ENCODE measurements around the gene MRPL52.
A peak's percentile ranks its signal among the peaks of the same experiment; 100 is the strongest.
"Not testable (repeated sequence)": the region's sequence is repeated elsewhere in the genome, so short reads cannot be mapped to it uniquely, and the experiment has no call there.

MRPL52 gene

DNA sequence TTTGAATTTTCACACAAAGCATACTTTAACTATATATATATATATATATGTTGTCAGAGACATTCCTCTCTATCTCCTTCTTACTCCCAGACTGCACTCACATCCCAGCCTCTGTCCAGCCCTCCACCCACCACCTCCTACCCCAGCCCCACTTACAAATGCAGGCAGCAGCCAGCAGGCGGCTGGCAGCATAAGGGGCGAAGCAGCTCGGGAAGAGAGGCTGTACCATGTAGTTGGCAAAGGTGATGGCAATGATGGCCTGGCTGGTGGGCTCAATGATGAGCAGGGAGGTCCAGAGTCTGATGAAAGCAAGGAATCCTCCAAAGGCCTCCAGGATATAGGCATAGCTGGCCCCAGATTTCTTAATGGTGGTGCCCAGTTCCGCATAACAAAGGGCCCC is 16.9 kb upstream of the MRPL52 start:
- no peak for DNase-seq

DNA sequence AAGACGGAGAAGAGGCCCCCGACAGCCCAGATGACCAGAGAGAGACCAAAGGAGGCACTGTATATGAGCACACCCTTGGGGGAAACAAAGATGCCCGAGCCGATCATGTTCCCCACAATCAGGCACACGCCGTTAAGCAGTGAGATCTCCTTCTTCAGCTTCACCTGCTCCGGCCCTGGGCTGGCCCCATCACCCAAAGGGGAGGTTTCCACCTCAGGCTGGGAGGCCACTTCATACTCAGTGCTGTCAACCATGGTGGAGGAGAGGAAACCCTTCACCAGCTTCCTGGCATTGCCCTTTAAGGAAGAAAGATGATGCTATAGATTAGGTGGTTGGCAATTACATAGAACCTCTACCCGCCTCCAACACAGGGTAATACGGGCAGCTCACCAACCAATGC is 16.5 kb upstream of the MRPL52 start:
- no peak for DNase-seq

DNA sequence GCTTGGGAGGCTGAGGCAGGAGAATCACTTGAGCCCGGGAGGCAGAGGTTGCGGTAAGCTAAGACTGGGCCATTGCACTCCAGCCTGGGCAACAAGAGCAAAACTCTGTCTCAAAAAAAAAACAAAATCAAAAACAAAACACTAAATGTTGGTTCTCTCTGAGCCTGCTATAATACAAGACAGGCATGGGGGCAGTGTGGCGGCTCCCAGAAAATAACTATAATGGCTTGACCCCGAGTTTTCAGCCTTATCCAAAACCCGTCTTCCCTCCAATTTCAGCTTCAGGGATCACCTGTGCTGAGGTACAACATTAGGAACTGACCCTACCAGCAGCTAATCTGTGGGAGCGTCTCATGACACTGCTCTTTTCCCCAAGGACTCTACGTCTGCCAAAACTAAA is 15.3 kb upstream of the MRPL52 start:
- no peak for DNase-seq

DNA sequence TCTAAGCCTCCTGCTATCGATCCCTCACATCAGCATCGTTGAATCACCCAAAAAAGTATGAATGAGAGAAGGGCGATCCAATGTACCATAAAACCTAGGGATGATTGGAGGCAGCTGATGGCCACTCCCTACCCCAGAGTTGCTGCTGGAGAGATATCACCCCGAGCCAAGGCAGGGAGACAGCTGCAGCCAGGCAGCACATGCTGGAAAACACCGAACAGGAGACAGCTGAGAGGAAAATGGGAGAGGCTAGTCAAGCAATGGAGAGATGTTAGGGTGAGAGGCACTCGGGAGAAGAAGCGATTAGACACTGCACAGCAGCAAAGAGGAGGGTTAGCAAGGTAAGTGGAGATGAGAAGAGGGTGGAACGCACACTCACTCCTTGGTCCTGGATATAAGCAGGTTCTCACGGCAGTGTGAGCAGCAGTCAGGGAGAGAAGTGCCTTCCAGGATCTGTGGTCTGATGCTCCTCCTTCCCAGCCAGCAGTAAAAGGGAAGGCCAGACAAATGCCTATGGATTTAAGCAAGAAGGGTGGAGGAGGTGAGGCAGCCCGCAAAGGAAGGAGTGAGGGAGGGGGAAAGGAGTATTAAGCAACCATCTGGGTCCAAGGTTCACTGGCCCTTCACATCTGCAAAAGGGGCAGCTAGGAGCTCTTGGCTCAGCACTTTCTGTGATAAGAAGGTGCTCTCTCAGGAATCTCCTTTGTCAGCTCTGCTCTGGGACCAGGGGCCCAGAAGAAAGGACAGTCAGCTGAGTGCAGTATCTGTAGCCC is 14.6 kb upstream of the MRPL52 start, which contains the start of gene SLC7A7:
Gene SLC7A7 (minus strand): TSS at position 495 of the 773 bp plus-strand sequence. CDS start 2,037 bp downstream, outside the sequence.
- no peak for DNase-seq

DNA sequence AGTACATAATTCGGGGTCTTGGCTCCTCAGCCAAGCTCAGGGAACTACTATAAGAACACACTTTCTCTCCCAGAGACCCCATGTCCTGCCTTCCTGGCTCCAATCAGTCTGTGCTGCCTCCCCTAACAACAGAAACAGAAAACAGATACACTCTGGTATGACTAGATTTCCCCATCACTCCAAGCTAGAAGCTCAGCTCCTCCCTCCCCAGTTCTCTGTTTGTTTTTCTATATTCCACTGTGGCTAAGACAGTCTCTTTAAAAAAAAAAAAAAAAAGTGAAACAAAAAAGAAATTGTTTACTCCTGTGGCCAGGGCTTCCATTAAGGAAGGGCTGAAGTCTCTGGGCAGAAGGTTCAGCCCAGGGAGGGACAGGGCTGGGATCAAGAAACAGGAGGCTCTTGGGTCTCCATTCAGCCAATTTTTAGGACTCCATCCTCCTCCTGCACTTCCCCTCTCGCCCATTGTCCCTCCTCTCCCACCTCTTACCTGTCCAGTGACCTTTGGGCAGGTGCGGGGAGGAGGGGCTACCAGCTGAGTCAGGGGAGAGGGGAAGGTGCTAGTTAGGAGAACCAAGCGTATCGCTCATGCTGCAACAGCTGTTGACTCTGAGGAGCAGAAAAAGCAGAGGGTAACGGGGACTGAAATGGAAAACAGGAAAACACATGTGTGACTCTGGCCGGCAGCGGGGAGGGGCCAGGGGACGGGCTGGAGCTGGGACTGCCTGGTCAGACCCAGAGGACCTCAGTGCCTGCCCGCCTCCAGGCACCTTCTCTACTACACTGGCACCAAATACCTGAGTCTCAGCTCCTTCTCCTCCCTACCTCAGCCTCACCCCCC is 10.3 kb upstream of the MRPL52 start:
- DNase-seq: no peak

DNA sequence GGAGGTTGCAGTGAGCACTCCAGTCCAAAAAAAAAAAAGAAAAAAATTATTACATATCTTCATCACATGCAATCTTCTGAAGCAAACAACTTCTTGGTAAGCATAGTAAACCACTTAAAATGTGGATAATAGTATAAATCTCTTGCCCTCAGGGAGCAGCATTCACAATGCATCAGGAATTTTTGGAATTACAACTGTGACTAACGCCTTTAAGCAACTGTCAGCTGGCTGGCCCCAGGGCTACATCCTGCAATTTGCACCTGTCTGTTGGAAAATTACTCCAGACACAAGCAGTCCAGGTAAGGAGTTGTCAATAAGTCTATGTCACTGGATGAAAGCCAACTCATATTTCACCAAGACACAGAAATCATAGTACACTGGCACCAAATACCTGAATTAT is 9.0 kb upstream of the MRPL52 start:
- DNase-seq: no peak

DNA sequence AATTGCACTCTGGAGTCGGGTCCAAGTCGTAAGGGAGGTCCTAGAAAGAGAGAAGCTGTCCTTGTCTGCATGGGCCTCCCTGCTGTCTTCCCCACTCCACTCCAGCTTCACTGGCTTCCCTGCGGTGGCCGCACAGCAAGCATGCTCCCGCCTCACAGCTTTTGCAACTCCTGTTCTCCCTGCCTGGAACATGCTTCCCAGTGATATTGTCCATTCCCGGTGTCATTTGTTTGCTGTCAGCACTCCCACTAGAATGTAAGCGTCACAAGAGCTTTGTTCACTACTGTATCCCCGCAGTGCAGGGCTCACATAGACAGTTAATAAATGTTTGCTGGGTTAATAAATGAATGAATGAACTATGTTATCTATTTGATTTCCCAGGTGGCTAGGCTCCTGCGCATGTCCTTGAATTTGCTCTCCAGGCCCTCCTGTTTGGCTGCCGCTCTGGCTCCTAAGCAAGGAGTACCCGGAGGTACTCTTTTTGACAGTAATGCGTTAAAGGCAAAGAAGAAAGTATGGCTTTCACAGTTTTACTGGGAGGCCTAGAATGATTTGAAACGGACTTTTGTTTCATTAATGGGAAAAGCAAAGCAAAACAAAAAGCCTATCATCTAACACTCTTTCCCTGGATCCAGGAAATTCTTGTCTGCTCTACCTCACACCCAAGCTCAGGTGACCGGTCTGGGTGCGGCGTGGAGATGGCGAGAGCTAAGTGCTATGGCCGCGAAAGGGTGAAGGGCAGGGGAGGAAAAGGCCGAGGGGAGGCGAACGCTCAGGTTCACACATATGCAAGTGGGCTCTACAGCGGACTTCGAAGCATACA is 8.3 kb upstream of the MRPL52 start:
- no peak for DNase-seq

DNA sequence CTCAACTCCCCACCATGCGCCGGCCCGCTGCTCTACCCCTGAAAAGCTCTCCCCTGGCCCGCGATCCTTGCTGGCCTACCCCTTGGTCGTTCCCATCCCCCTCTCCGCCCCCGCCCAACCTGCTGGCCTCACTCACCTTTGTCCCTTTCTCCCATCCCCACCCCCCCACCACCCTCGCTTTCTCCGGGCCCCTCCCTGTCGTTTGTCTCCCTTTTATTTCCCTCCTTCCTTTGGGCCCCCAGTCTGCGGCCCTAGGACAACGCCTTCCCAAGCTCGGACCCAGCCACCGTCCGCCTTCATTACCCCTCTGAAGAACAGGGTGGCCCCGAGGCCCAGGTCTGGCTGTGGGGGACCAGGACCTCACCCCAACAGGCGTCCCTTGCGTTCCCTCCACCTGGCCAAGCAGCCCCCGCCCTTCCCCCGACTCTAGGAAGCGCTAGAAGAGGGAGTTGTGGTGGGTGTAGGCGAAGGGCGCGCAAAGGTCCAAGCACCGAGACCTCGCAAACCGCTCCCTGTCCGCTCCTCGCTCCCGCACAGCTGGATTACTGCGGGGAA is 7.6 kb upstream of the MRPL52 start:
- no peak for DNase-seq

DNA sequence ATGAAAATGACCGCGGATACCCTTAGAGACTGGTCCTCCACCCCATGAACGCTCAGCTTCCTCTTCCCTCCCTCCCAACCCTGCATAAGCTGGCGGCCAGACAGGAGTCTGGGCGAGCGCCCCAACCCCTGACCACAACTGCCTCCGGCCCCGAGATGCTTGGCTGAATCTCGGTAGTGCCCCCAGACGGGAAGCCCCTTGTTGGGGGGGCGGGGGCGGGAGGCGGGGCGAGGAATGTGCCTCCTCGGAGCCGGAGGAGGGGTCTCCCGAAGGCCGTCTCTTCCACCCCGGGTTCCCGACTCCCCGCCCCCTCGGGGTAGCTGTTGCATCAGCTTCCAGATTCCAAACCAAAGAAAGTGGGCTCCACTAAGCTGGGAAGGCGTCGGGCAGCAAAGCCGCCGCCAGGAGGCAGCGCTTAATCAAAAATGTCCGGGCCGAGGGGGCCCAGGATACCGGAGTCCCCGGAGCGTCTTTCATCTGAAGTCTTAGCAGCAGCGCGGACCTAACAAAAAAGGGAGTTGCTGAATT is 7.1 kb upstream of the MRPL52 start:
- DNase-seq: peak; percentile 51

DNA sequence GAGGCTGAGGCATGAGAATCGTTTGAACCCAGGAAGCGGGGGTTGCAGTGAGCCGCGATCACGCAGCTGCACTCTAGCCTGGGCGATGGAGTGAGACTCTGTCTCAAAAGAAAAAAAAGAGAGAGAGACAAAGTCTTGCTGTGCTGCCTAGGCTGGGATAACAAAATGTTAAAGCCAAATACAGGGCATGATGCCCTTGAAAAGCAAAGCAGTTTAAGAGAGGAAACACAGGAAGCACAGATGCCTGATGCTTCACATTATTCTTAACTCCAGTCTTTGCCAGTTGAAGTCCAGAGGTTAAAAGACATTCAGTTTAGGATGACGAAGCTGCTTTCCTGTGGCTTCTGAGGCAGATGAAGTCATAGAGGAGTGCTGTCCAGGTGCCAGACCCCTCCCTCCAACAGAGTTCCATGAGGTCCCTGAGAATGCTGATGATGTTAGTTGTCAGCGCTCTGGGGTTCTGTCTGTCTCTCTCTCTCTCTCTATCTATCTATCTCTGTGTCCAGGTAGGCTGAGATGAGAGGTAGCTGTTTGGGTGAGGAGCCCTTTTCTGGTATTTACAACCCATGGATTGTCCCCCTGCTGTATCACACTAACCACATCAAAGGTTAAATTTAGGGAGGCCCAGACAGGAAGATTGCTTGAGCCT is 4.9 kb upstream of the MRPL52 start:
- no peak for DNase-seq

DNA sequence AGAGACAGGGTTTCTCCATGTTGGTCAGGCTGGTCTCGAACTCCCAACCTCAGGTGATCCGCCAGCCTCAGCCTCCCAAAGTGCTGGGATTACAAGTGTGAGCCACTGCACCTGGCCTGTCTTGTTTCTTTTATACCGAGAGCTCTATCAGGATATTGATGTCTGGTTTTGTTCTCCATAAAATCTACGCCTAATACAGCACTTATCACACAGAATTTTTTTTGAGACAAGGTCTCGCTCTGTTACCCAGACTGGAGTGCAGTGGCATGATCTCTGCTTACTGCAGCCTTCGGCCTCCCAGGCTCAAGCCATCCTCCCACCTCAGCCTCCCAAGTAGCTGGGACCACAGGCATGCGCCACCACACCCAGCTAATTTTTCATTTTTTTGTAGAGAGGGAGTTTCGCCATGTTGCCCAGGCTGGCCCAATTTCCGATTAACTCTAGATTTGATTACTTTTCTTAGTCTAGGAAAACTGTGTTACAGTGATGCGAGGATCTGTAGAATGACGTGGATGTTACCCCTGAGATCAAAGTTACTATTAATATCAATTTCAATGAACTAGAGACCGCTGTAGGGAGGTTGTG is 519 bp upstream of the MRPL52 start:
- not testable (repeated sequence) for DNase-seq

DNA sequence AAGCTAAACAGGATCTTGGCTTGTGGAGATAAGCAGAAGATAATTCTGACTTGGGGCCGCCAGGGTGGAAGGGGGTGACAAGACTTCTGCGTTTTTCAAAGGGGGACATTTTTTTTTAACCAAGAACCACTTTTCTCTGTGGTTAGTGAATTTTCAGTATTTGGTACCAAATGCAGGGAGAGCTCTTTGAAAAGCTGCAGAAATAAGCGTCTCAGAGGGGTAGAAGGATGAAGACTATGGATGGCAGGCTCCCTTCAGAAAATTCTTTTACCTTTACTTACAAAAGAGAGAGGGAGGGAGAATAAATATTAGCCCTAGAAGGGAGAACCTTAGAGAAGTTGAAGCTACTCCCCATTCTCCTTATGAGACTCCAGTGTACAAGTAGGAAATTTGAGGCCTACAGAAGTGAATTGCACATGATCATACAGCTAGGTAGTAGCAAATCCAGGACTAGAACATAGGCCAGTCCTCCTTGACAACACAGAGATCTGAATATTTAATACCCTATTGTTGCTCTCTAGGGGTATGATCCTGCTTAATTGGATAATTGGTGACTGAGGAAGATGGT is 840 bp downstream of the MRPL52 start:
- DNase-seq: no peak

DNA sequence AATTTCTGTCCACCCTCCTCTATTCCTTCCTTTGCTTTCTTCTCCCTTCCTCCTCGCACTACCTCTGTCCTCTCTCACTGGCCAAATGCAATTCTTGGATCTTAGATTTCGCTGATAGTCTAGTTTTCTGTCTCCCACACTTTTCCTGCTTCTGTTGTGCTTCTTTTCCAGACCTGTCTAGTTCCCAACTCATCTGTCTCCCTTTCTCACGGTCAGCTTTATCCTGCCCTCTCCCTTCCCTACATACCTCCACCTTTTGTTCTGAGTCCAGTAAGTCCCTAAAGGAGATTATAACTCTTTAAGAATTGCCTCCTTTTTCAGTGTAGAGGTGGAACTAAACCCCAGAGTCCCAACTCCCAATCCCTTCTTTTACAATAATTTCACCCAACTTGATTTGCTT is 5.8 kb downstream of the MRPL52 start:
- DNase-seq: no peak

DNA sequence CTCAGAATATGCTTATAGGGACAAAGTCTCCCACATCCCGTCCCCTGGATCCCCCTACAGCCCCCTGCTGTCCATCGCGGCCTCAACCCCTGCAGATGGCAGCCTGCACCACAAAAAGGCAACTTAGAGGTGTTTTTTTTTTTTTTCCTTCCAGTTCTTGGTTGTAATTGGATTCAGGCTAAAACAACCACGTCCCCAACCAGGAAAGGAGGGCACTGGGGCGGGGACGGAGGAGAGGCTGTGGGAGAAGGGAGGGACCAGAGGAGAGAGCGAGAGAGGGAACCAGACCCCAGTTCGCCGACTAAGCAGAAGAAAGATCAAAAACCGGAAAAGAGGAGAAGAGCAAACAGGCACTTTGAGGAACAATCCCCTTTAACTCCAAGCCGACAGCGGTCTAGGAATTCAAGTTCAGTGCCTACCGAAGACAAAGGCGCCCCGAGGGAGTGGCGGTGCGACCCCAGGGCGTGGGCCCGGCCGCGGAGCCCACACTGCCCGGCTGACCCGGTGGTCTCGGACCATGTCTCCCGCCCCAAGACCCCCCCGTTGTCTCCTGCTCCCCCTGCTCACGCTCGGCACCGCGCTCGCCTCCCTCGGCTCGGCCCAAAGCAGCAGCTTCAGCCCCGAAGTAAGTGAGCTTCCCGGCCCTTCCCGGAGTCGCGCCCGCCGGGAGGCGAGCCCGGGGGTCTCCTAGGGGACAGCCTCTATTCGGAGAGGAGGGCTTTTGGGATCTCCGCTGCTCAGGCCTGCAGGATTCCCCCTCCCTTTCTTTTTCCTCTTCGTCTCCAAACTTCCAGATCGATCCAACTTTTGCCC is 6.8 kb downstream of the MRPL52 start, which contains the start of gene MMP14:
Gene MMP14 (plus strand): TSS at position 285 of the 813 bp plus-strand sequence. CDS start 233 bp downstream, at position 518.
- DNase-seq: no peak

DNA sequence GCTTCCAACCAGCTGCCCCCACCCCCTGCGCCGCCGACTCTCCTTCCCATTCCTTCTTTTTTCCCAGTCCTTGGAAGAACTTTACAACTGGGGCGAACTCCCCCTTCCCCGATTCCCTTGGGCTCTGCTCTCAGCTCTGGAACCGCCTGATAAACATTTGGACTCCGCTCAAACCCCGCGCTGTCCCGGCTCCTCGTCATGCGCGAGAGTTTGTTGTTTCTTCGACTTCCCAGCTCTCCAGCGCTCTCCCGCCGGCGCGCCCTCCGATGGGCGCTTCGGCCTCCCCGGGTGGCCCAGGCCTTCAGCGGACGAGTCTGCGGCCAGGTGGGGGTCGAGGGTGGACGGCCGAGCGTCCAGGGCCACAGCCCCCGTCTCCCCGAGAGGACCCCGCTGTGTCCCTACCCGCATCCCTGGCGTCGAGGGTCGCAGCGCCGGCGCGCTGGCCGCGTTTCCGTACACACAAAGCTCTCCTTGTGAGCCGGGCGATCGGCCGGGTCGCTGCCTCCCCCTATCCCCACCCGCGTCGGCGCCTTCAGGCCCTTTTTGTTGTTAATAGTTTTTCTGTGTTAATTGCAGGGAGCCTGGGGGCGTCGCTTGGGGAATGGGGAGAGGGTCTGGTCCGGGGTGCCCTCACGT is 7.5 kb downstream of the MRPL52 start:
- DNase-seq: no peak

DNA sequence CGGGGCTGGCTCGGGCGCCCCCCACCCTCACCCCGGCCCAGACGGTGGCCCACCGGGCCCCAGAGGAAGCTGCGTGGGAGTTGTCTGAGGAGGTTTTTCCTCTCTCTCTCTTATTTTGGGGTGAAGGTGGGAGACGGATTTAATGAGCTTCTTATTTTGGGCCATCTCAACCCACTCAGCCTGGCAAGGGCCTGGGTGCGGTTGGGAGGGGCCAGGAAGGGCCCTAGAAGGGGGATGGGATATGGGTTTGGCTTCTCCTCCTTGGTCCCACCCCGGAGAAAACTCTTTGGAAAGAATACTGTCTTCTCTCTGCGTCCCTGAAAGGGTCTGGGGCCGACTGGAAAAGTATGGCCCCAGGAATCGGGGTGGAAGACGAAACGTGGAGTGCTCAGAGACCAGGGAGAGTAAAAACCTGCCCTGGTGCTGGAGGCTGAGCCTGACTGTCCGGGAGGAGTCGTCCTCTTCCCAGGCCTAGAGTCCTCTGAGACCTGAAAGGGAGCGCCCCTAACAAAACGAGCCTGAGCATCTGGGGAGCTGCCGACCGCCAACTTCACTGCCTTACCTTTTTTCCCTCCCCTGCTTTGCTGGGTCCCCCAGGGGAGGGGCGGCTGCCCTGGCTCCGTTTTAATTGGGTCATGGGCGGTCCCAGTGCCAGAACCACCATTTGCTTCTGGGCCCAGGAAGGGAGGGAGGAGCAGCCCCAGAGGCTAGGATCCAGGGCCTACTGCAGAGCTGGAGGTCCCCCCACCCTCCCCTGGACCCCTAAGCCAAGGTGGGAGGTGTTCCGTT is 8.3 kb downstream of the MRPL52 start:
- no peak for DNase-seq

DNA sequence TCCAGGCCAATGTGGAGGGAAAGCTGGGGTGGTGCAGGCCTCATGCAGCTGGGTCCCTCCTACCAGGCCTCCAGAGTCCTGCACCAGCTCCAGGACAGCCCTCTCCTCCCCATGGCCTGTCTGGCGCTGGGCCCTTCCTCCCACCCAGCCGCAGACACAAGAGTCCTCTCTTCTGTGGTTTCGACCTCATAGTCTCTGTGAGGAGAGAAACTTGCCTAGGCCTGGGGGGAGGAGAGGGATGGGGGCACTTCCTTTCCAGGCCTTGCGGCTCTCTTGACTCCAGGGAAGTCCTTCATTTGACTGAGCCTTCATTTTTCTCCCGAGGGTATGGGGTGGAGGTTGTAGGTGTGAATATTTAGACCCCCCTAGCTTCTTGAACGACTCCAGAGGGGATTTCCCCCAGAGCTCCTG is 8.9 kb downstream of the MRPL52 start:
- no peak for DNase-seq

DNA sequence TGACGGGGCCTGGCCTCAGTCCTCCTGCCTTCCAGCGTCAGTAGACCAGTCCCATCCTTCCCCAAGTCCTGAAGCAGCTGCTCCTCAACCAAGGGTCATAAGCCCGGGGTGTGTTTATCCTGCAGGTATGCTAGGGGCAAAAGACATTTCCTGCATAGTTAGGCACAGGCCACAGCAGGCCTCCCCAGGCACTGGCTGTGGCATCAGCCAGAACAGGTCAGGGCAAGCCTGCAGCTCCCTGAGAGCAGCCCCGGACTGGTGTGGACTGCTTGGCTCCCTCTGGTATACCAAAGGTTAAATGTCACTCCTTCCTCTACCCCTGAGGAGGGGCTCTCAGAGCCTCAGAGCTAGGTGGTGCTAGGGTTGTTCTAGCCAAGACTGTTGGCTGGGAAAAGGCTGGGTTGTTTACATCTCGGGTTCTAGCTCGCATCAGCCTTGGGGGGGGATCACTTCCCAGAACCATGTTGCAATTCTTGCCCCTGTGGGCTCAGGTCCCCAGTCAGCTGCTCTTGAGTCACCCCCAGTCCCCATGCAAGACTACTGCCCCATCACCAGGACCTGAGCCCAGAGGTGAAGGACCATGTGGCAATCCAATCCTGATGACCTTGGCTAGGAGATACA is 9.6 kb downstream of the MRPL52 start:
- no peak for DNase-seq

DNA sequence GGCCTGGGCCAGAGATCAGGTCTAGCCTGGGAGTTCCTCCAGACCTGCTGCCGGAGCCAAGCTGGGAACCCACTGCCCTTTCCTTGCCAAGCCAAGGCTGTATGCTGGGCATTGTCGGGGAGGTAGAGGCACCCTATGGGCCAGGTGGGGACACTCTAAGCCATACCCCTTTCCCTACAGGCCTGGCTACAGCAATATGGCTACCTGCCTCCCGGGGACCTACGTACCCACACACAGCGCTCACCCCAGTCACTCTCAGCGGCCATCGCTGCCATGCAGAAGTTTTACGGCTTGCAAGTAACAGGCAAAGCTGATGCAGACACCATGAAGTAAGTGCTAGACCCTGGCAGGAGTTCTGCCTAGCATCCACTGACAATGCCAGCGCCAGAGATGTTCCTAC is 11.6 kb downstream of the MRPL52 start:
- no peak for DNase-seq

Measured in NK-92 treated with Interleukin-12 subunit alpha and Interleukin-12 subunit beta, amount 100 ng/mL, for 24 hours (cell line).